H54 (cell line): ENCODE data around the gene CCDC9.
A peak's percentile ranks its signal among the peaks of the same experiment; 100 is the strongest.

Source experiments
- DNase-seq: peaks from one replicate; pipeline ENCODE4 v3.0.0; 2011; ENCODE audit warnings: low spot score, mixed read lengths; ENCODE audit not compliant: insufficient read length
- FAIRE-seq: peaks from 3 replicates; lab custom pipeline; 2011; peaks lifted over from hg19 to GRCh38; lab: Jason Lieb, UNC
- POLR2A ChIP-seq: IDR thresholded peaks from 2 replicates; pipeline ENCODE4 v1.6.1; 2011; ENCODE audit warnings: low read depth, mild to moderate bottlenecking, low read length

The CCDC9 gene

GRCh38 chr19:47309608-47310007 lies 53.3 kb downstream of the CCDC9 start, which contains the start of gene C5AR1:
C5AR1 (plus strand) TSS chr19:47309861; CDS start chr19:47309896, 35 bp downstream.
- DNase-seq, result no peak
- no peak for TF ChIP-seq POLR2A
- FAIRE-seq, result no peak

- TF ChIP-seq POLR2A, result no peak
- no peak for DNase-seq
- no peak for FAIRE-seq
These were observed 54.0 kb downstream of the CCDC9 start for GRCh38 chr19:47310323-47310722.

GRCh38 chr19:47310819-47311218 lies 54.5 kb downstream of the CCDC9 start:
- no peak for DNase-seq
- no peak for FAIRE-seq
- TF ChIP-seq POLR2A, result no peak

GRCh38 chr19:47312366-47313006 lies 56.2 kb downstream of the CCDC9 start:
- TF ChIP-seq POLR2A, result no peak
- FAIRE-seq, result no peak
- DNase-seq, result no peak

GRCh38 chr19:47313754-47314295 lies 57.5 kb downstream of the CCDC9 start:
- FAIRE-seq (no peak), DNase-seq (no peak)
- no peak for TF ChIP-seq POLR2A

- TF ChIP-seq POLR2A, result no peak
- FAIRE-seq (peak; percentile 94), DNase-seq (peak; percentile 79)
These were observed 58.9 kb downstream of the CCDC9 start for GRCh38 chr19:47315125-47315821.

GRCh38 chr19:47316513-47316912 lies 60.2 kb downstream of the CCDC9 start:
- no peak for TF ChIP-seq POLR2A
- FAIRE-seq (no peak), DNase-seq (no peak)

GRCh38 chr19:47319923-47320871 lies 63.9 kb downstream of the CCDC9 start:
- TF ChIP-seq POLR2A, result no peak
- DNase-seq (no peak), FAIRE-seq (no peak)
